Progenitor cell of endocrine pancreas (in vitro differentiated cells): ENCODE data around the gene RSL24D1. TPM values are rescaled to one million over a fixed set of nuclear protein-coding genes. Genes with fewer than 3 reads are reported as not detected.
"Not testable (repeated sequence)": the region's sequence is repeated elsewhere in the genome, so short reads cannot be mapped to it uniquely, and the experiment has no call there.

ENCODE experiments used
- DNase-seq: peaks from one replicate; pipeline ENCODE4 v3.0.0; 2021; ENCODE audit warnings: low spot score; ENCODE audit not compliant: unreplicated experiment
- H3K27ac Mint-ChIP-seq: 2 replicates; pipeline ENCODE4 v1.8.0; 2021; ENCODE audit warnings: mild to moderate bottlenecking, moderate library complexity, mixed read lengths
- H3K27me3 Mint-ChIP-seq: 2 replicates; pipeline ENCODE4 v1.8.0; 2021; ENCODE audit warnings: mixed read lengths
- H3K36me3 Mint-ChIP-seq: 2 replicates; pipeline ENCODE4 v1.8.0; 2022; ENCODE audit warnings: mixed read lengths; ENCODE audit not compliant: insufficient read depth
- H3K4me1 Mint-ChIP-seq: 2 replicates; pipeline ENCODE4 v1.8.0; 2021; ENCODE audit warnings: low read depth, mixed read lengths
- H3K4me3 Mint-ChIP-seq: 2 replicates; pipeline ENCODE4 v1.8.0; 2021; ENCODE audit warnings: low read depth, mild to moderate bottlenecking, moderate library complexity, mixed read lengths
- H3K9me3 Mint-ChIP-seq: 2 replicates; pipeline ENCODE4 v1.8.0; 2021; ENCODE audit warnings: low read depth, mixed read lengths
- total RNA-seq: library from RNA; stranded (reverse); gene quantifications from 2 replicates; pipeline ENCODE4 v1.2.1, GENCODE V29; 2021
- TF ChIP-seq, protein P1 (sequence below): fragments of 200-600 bp; sonication (generic); IDR thresholded peaks from one replicate; pipeline ENCODE4 v1.5.0; 2021; ENCODE audit warnings: antibody characterized with exemption, mild to moderate bottlenecking; ENCODE audit not compliant: unreplicated experiment

Gene RSL24D1
- total RNA-seq, 1 donor from 2014 or later: 69.1 TPM

DNA sequence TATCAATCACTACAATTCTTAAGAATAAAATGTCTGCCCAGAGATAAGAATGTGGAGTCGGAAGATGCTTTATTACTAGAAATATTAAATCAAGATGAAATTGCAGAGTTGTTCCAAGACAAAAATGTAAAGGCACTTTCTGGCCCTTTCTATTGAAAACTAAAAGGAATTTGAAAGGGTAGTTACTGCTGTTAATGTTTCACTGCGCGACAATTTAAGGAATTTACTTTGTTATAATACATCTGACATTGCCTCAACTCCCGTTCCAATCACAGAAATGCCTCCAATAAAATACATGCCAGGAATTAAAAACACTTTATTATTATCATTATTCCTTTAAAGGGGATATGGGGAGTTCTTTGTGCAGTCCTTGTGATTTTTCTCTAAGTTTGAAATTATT is 26.4 kb downstream of the RSL24D1 start:
- DNase-seq: no peak
- peak overlapping the region; percentile 2 for H3K27ac Mint-ChIP-seq
- H3K4me3 Mint-ChIP-seq: no peak overlapping the region
- no peaks in the 10 kb centered on the region for H3K27me3 Mint-ChIP-seq
- no peaks in the 10 kb centered on the region for H3K36me3 Mint-ChIP-seq
- TF ChIP-seq, protein P1, sequence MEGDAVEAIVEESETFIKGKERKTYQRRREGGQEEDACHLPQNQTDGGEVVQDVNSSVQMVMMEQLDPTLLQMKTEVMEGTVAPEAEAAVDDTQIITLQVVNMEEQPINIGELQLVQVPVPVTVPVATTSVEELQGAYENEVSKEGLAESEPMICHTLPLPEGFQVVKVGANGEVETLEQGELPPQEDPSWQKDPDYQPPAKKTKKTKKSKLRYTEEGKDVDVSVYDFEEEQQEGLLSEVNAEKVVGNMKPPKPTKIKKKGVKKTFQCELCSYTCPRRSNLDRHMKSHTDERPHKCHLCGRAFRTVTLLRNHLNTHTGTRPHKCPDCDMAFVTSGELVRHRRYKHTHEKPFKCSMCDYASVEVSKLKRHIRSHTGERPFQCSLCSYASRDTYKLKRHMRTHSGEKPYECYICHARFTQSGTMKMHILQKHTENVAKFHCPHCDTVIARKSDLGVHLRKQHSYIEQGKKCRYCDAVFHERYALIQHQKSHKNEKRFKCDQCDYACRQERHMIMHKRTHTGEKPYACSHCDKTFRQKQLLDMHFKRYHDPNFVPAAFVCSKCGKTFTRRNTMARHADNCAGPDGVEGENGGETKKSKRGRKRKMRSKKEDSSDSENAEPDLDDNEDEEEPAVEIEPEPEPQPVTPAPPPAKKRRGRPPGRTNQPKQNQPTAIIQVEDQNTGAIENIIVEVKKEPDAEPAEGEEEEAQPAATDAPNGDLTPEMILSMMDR: no peak
- no peaks in the 10 kb centered on the region for H3K9me3 Mint-ChIP-seq
- peaks cover 6% of the 10 kb centered on the region for H3K4me1 Mint-ChIP-seq

DNA sequence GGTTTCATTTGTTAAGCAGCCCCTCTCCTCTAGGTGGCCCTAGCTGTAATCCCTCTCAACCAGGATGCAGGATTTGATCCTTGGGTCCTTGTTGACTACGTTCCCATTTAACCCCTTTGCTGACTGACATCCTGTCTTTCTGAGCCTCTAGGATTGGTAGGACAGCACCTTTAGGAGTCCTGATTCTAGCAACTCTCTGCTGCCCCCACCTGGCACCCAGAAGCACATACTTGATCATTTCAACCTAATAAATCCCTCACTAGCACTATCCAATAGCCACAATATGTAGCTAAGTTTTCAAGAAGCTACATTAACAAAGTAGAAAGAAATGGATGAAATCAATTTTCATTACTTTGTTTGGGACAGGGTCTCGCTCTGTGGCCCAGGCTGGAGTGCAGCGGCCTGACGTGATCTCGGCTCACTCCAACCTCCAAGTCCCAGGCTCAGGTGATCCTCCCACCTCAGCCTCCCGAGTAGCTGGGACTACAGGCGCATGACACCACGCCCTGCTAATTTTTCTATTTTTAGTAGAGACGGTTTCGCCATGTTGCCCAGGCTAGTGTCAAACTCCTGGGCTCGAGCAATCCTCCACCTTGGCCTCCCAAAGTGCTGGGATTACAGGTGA is 28.3 kb downstream of the RSL24D1 start:
- DNase-seq: peak; percentile 32
- TF ChIP-seq, protein P1: peak; percentile 85
- no peaks in the 10 kb centered on the region for H3K9me3 Mint-ChIP-seq
- H3K36me3 Mint-ChIP-seq: no peaks in the 10 kb centered on the region
- H3K4me3 Mint-ChIP-seq: no peak overlapping the region
- H3K27ac Mint-ChIP-seq: no peak overlapping the region
- H3K4me1 Mint-ChIP-seq: peaks cover 6% of the 10 kb centered on the region
- no peaks in the 10 kb centered on the region for H3K27me3 Mint-ChIP-seq

DNA sequence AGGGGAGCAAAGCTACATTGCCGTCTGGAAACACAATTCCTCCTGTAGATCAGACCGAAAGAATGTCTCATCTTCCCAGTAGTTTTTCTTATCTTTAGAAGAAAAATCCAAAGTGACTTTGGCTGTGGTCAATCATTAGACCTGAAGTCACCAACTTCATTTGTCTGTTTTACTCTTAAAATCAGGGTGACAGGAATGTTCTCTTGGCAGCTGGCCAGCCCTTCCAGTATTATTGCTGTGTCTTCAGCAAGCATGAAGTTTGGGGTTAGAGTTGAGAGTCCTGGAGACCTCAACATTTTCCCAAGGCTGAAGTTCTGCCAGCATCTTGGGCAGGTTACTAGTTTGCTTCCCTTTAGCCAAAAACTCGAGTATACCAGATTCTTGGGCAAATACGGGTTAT is 32.5 kb downstream of the RSL24D1 start:
- H3K9me3 Mint-ChIP-seq: peaks cover 5% of the 10 kb centered on the region
- no peak overlapping the region for H3K27ac Mint-ChIP-seq
- no peak for DNase-seq
- TF ChIP-seq, protein P1: no peak
- H3K4me3 Mint-ChIP-seq: no peak overlapping the region
- no peaks in the 10 kb centered on the region for H3K27me3 Mint-ChIP-seq
- H3K36me3 Mint-ChIP-seq: no peaks in the 10 kb centered on the region
- H3K4me1 Mint-ChIP-seq: no peaks in the 10 kb centered on the region

DNA sequence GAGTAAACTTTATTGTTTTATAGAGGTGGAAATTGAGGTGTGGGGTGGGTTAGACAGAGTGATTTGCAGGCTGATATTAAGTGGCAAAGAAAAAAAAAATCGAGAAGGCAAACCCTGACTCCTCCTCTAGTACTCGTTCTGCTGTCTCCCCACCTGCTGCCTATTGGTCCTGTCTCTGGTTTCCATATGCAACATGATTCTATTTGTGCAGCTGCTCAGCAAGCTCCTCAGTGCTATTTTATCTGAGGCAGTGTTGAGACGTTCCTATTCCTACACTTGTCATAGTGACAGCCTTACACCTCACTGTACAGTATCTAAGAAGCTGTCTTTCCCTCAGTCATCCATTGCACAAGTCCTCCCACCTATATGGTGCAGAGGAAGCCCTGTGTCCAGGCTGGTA is 45.1 kb downstream of the RSL24D1 start:
- no peaks in the 10 kb centered on the region for H3K27me3 Mint-ChIP-seq
- DNase-seq: no peak
- TF ChIP-seq, protein P1: no peak
- no peak overlapping the region for H3K4me3 Mint-ChIP-seq
- no peak overlapping the region for H3K27ac Mint-ChIP-seq
- peaks cover 3% of the 10 kb centered on the region for H3K9me3 Mint-ChIP-seq
- H3K4me1 Mint-ChIP-seq: peaks cover 5% of the 10 kb centered on the region
- H3K36me3 Mint-ChIP-seq: no peaks in the 10 kb centered on the region

DNA sequence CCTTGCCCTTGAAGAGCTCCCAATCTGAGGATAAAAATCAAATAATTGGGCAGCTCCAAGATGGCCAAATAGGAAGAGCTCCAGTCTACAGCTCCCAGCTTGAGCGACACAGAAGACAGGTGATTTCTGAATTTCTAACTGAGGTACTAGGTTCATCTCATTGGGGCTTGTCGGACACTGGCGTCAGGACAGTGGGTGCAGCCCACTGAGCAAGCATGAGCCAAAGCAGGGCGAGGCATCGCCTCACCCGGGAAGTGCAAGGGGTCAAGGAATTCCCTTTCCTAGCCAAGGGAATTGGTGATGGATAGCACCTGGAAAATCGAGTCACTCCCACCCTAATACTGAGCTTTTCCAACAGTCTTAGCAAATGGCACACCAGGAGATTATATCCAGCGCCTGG is 53.6 kb downstream of the RSL24D1 start:
- H3K9me3 Mint-ChIP-seq: peaks cover 31% of the 10 kb centered on the region
- not testable (repeated sequence) for H3K27ac Mint-ChIP-seq, H3K4me1 Mint-ChIP-seq, H3K27me3 Mint-ChIP-seq, H3K4me3 Mint-ChIP-seq, H3K36me3 Mint-ChIP-seq, DNase-seq

DNA sequence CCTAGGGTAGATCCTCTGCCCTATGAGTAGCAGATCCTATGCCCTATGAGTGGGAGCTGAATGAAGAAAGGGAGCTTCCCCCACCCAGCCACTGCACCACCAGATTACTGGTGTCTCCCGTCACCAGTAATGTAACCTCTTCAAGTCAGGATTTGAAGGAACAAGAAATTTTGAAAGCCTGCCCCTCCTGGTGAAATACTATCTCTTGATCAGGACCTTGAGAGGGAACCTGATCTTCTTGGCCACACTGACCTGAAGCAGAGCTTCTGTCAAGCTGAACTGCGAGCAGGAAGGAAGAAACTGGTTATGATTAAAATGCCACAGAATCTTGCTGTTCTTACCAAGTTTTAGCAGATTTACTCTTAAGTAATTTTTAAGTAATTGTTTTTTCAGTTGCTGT is 62.8 kb downstream of the RSL24D1 start:
- H3K4me1 Mint-ChIP-seq: peaks cover 2% of the 10 kb centered on the region
- TF ChIP-seq, protein P1: no peak

More for the DNA sequence above, 62.8 kb downstream of the RSL24D1 start:
- DNase-seq: no peak
- Mint-ChIP-seq H3K36me3 (no peaks in the 10 kb centered on the region), H3K4me3 (no peak overlapping the region), H3K27me3 (peaks cover 6% of the 10 kb centered on the region), H3K27ac (no peak overlapping the region), H3K9me3 (peaks cover 32% of the 10 kb centered on the region)
